Liver (tissue), 9 donors: ENCODE results near the gene MCTP1. TPM values are rescaled to one million over a fixed set of nuclear protein-coding genes. Genes with fewer than 3 reads are reported as not detected.

ENCODE experiments used
- DNase-seq: peaks from one replicate; pipeline ENCODE4 v3.0.0-alpha.2; 2017; ENCODE audit warnings: low spot score
- H3K27ac ChIP-seq, 2 donors: one replicate each; pipeline ENCODE4 v1.7.0; 2013; ENCODE audit warnings: inconsistent platforms in 2 of 2, low read length in 2 of 2, control low read depth in 1 of 2, low read depth in 1 of 2, mild to moderate bottlenecking in 1 of 2
- H3K27me3 ChIP-seq, 4 donors: one replicate each; pipeline versions ENCODE4 v1.6.1 to v1.7.0; 2013; ENCODE audit warnings: low read length in 3 of 4, inconsistent platforms in 1 of 4, mild to moderate bottlenecking in 1 of 4, moderate library complexity in 1 of 4; ENCODE audit not compliant: control insufficient read depth in 4 of 4, insufficient read depth in 4 of 4
- H3K36me3 ChIP-seq, 4 donors: one replicate each; pipeline versions ENCODE4 v1.6.1 to v1.7.0; 2013; ENCODE audit warnings: low read length in 3 of 4, mild to moderate bottlenecking in 3 of 4, low read depth in 1 of 4, moderate library complexity in 1 of 4; ENCODE audit not compliant: control insufficient read depth in 4 of 4, insufficient read depth in 3 of 4
- H3K4me1 ChIP-seq, 4 donors: one replicate each; pipeline versions ENCODE4 v1.6.1 to v1.7.0; 2013; ENCODE audit warnings: low read length in 3 of 4, mild to moderate bottlenecking in 3 of 4, moderate library complexity in 1 of 4; ENCODE audit not compliant: control insufficient read depth in 4 of 4, insufficient read depth in 4 of 4
- H3K4me3 ChIP-seq, 3 donors: one replicate each; pipeline versions ENCODE4 v1.6.1 to v1.7.0; 2013; ENCODE audit warnings: low read length in 3 of 3, control low read depth in 1 of 3, low read depth in 1 of 3, mild to moderate bottlenecking in 1 of 3
- H3K9ac ChIP-seq, 2 donors: one replicate each; pipeline ENCODE4 v1.7.0; 2013; ENCODE audit warnings: low read length in 2 of 2, mild to moderate bottlenecking in 2 of 2, moderate library complexity in 2 of 2, control low read depth in 1 of 2, low read depth in 1 of 2
- H3K9me3 ChIP-seq, 4 donors: one replicate each; pipeline versions ENCODE4 v1.6.1 to v1.7.0; 2013; ENCODE audit warnings: low read length in 3 of 4; ENCODE audit not compliant: control insufficient read depth in 4 of 4
- ATF3 ChIP-seq: IDR thresholded peaks from 2 replicates; pipeline ENCODE4 v1.6.1; 2016; ENCODE audit warnings: antibody characterized with exemption
- CTCF ChIP-seq: fragments of 150-350 bp; IDR thresholded peaks from 2 replicates; pipeline ENCODE4 v1.5.1; 2017; ENCODE audit warnings: improper control_type of control experiment, low read depth, low read length; ENCODE audit not compliant: missing input control
- EGR1 ChIP-seq, 2 donors: IDR thresholded peaks; 2 replicates each; pipeline ENCODE4 v1.6.1; 2016 to 2018; ENCODE audit warnings: antibody characterized with exemption in 2 of 2, low read depth in 2 of 2
- FOXA1 ChIP-seq: IDR thresholded peaks from 2 replicates; pipeline ENCODE4 v1.6.1; 2016; ENCODE audit warnings: antibody characterized with exemption
- FOXA2 ChIP-seq: IDR thresholded peaks from 2 replicates; pipeline ENCODE4 v1.6.1; 2016; ENCODE audit warnings: antibody characterized with exemption
- GABPA ChIP-seq, 2 donors: IDR thresholded peaks in 1 of 2; conservative IDR thresholded peaks in 1 of 2; 2 replicates each; pipeline ENCODE4 v1.6.1; 2016; ENCODE audit warnings: antibody characterized with exemption in 2 of 2, mild to moderate bottlenecking in 1 of 2, moderate library complexity in 1 of 2
- HNF4A ChIP-seq, 2 donors: conservative IDR thresholded peaks; 2 replicates each; pipeline ENCODE4 v1.6.1; 2016; ENCODE audit warnings: antibody characterized with exemption in 2 of 2, mild to moderate bottlenecking in 2 of 2
- HNF4G ChIP-seq: IDR thresholded peaks from 2 replicates; pipeline ENCODE4 v1.6.1; 2016; ENCODE audit warnings: antibody characterized with exemption
- JUND ChIP-seq, 2 donors: IDR thresholded peaks; 2 replicates each; pipeline ENCODE4 v1.6.1; 2016; ENCODE audit warnings: antibody characterized with exemption in 2 of 2
- MAX ChIP-seq: IDR thresholded peaks from 2 replicates; pipeline ENCODE4 v1.6.1; 2016; ENCODE audit warnings: antibody characterized with exemption
- NR2F2 ChIP-seq: IDR thresholded peaks from 2 replicates; pipeline ENCODE4 v1.6.1; 2016; ENCODE audit warnings: antibody characterized with exemption
- RAD21 ChIP-seq, 2 donors: IDR thresholded peaks; 2 replicates each; pipeline ENCODE4 v1.6.1; 2016; ENCODE audit warnings: antibody characterized with exemption in 2 of 2, mild to moderate bottlenecking in 2 of 2
- REST ChIP-seq: IDR thresholded peaks from 2 replicates; pipeline ENCODE4 v1.6.1; 2016; ENCODE audit warnings: antibody characterized with exemption, mild to moderate bottlenecking
- RXRA ChIP-seq, 2 donors: IDR thresholded peaks; 2 replicates each; pipeline ENCODE4 v1.6.1; 2017 to 2018; ENCODE audit warnings: antibody characterized with exemption in 2 of 2, mild to moderate bottlenecking in 1 of 2
- SP1 ChIP-seq: IDR thresholded peaks from 2 replicates; pipeline ENCODE4 v1.6.1; 2018; ENCODE audit warnings: antibody characterized with exemption, mild to moderate bottlenecking
- TAF1 ChIP-seq: conservative IDR thresholded peaks from 2 replicates; pipeline ENCODE4 v1.6.1; 2016; ENCODE audit warnings: antibody characterized with exemption, mild to moderate bottlenecking
- ZBTB33 ChIP-seq: IDR thresholded peaks from 2 replicates; pipeline ENCODE4 v1.6.1; 2016; ENCODE audit warnings: antibody characterized with exemption
- WGBS: extraction: QIAGEN DNeasy Blood & Tissue Kit; methylation state at CpG from one replicate; pipeline ENCODE4 v1.1.7; 2013; 5-methylcytosine and 5-hydroxymethylcytosine counted together
- polyA plus RNA-seq, 2 donors: library from polyadenylated mRNA; stranded (reverse) in 1 of 2; unstranded in 1 of 2; fragments of 200-250 nt in 1 of 2; fragments of >200 nt in 1 of 2; fragmentation: Nextera tagmentation in 1 of 2; extraction: Ambion mirVana in 1 of 2; gene quantifications; one replicate each; pipeline versions ENCODE4 v1.2.1 to v1.2.3, GENCODE V29; 2013 to 2015
- total RNA-seq, 2 donors: library from RNA; depleted of rRNA; stranded (reverse); fragments of >200 nt; gene quantifications; one replicate each; pipeline ENCODE4 v1.2.3, GENCODE V29; 2014
- donor health status: healthy.
- donor health status: healthy.
- donor health status: healthy.
- donor health status: healthy.
- donor health status: healthy.

Gene MCTP1
- total and polyA plus RNA-seq, 4 donors, result 0.67 to 7.6 (median 4.3) TPM

- no peak for TF ChIP-seq CTCF
- TF ChIP-seq GABPA (IDR thresholded peaks at IDR 0.05 in 1 of 2, conservative IDR thresholded peaks at IDR 0.05 in 1 of 2), result no peak
- TF ChIP-seq REST, result no peak
- TF ChIP-seq RXRA (IDR thresholded peaks at IDR 0.05), result no peak
- TF ChIP-seq FOXA2, result no peak
- TF ChIP-seq SP1, result no peak
- TF ChIP-seq JUND (IDR thresholded peaks at IDR 0.05), result no peak
- no peak for TF ChIP-seq HNF4A (conservative IDR thresholded peaks at IDR 0.05)
- no peak for TF ChIP-seq TAF1
- no peak for TF ChIP-seq RAD21 (IDR thresholded peaks at IDR 0.05)
- no peak for TF ChIP-seq ZBTB33
- no peak for TF ChIP-seq FOXA1
- TF ChIP-seq HNF4G, result no peak
- TF ChIP-seq EGR1 (IDR thresholded peaks at IDR 0.05; ENCODE audit: low read depth in 2 of 2), result no peak
- no peak for TF ChIP-seq NR2F2
- no peak for TF ChIP-seq MAX
- TF ChIP-seq ATF3, result no peak
- no peak for DNase-seq
- no peak overlapping the region for H3K4me3 ChIP-seq
- no peaks in the 10 kb centered on the region for H3K9me3 ChIP-seq
- no peaks in the 10 kb centered on the region for H3K36me3 ChIP-seq
- no peaks in the 10 kb centered on the region for H3K27me3 ChIP-seq
- 76% methylated on average over 3 of the region's 3 CpGs for WGBS
- no peak overlapping the region for H3K9ac ChIP-seq
- H3K27ac ChIP-seq, result no peak overlapping the region
- H3K4me1 ChIP-seq, result no peaks in the 10 kb centered on the region
Measured at GRCh38 chr5:94888674-94889073, 396.2 kb downstream of the MCTP1 start.

- Histone ChIP-seq H3K9ac (no peak overlapping the region), H3K4me3 (no peak overlapping the region), H3K4me1 (no peaks in the 10 kb centered on the region), H3K27ac (no peak overlapping the region), H3K27me3 (no peaks in the 10 kb centered on the region), H3K9me3 (no peaks in the 10 kb centered on the region), H3K36me3 (no peaks in the 10 kb centered on the region)
- no peak for DNase-seq
- 85% methylated on average over 2 of the region's 2 CpGs for WGBS
- TF ChIP-seq CTCF (no peak), MAX (no peak)
Measured at GRCh38 chr5:94885931-94886330, 399.0 kb downstream of the MCTP1 start.
